NCI-H510A treated with DMSO at 0.1 percent for 48 hours (cell line): ENCODE results near the gene AGPAT2.
"Not testable (repeated sequence)": the region's sequence is repeated elsewhere in the genome, so short reads cannot be mapped to it uniquely, and the experiment has no call there.

Experiments
- DNase-seq: peaks from one replicate; lab custom pipeline; 2025; lab: John Stamatoyannopoulos, UW

The AGPAT2 gene

GRCh38 chr9:136645352-136645902 lies 41.8 kb downstream of the AGPAT2 start:
- no peak for DNase-seq

- DNase-seq: no peak
Observed at GRCh38 chr9:136644593-136645351, 42.5 kb downstream of the AGPAT2 start.

- no peak for DNase-seq
Observed at GRCh38 chr9:136644343-136644592, 43.0 kb downstream of the AGPAT2 start.

GRCh38 chr9:136643596-136644342 lies 43.5 kb downstream of the AGPAT2 start:
- DNase-seq: no peak

GRCh38 chr9:136642439-136642921 lies 44.8 kb downstream of the AGPAT2 start:
- DNase-seq: no peak

GRCh38 chr9:136640171-136641111 lies 46.8 kb downstream of the AGPAT2 start:
- no peak for DNase-seq

- no peak for DNase-seq
Observed at GRCh38 chr9:136634904-136635303, 52.4 kb downstream of the AGPAT2 start.

- DNase-seq: not testable (repeated sequence)
Observed at GRCh38 chr9:136632491-136633106, 54.7 kb downstream of the AGPAT2 start.

GRCh38 chr9:136632072-136632471 lies 55.2 kb downstream of the AGPAT2 start:
- DNase-seq: not testable (repeated sequence)

GRCh38 chr9:136631038-136632000 lies 55.9 kb downstream of the AGPAT2 start:
- DNase-seq: peak; percentile 51

- DNase-seq: no peak
Observed at GRCh38 chr9:136630662-136630992, 56.6 kb downstream of the AGPAT2 start.

GRCh38 chr9:136629879-136630661 lies 57.2 kb downstream of the AGPAT2 start:
- no peak for DNase-seq

- no peak for DNase-seq
Observed at GRCh38 chr9:136629001-136629878, 58.0 kb downstream of the AGPAT2 start.

- no peak for DNase-seq
Observed at GRCh38 chr9:136628268-136628667, 59.0 kb downstream of the AGPAT2 start.

- DNase-seq: no peak
Observed at GRCh38 chr9:136627703-136628102, 59.6 kb downstream of the AGPAT2 start.

GRCh38 chr9:136626740-136627642 lies 60.3 kb downstream of the AGPAT2 start:
- no peak for DNase-seq

GRCh38 chr9:136626066-136626725 lies 61.1 kb downstream of the AGPAT2 start:
- DNase-seq: no peak
